Measurements from ENCODE around the gene TOX2. TPM values are rescaled to one million over a fixed set of nuclear protein-coding genes. Genes with fewer than 3 reads are reported as not detected.

The TOX2 gene
- total RNA-seq, 1 experiment from 2014 or later: 117 TPM

- H3K36me3 ChIP-seq (ENCODE audit: insufficient read depth, low read length, poor library complexity, severe bottlenecking): no peaks in the 10 kb centered on the region
- BruUV-seq (replicated peaks): no TSS peak
- intact Hi-C loops (cut with micrococcal nuclease; ENCODE audit: unreplicated experiment): no loop called here
- H3K27me3 ChIP-seq (replicated peaks; ENCODE audit: insufficient read depth, low read depth, low read length, poor library complexity): no peaks in the 10 kb centered on the region
- TF ChIP-seq CTCF (conservative IDR thresholded peaks at IDR 0.05; ENCODE audit: low read depth, low read length) (no peak), EZH2 (IDR thresholded peaks at IDR 0.05; ENCODE audit: borderline replicate concordance, low read depth, low read length, poor library complexity, severe bottlenecking) (no peak)
- no peak for DNase-seq (ENCODE audit: low spot score)
- no peak overlapping the region for H3K4me3 ChIP-seq (ENCODE audit: low read depth, low read length, poor library complexity, severe bottlenecking)
- peaks cover 7% of the 10 kb centered on the region for H3K9me3 ChIP-seq (ENCODE audit: low read depth, low read length, poor library complexity, severe bottlenecking)
- no peak overlapping the region for H3K27ac ChIP-seq (ENCODE audit: low read depth, low read length, poor library complexity, severe bottlenecking)
- ChIA-PET POLR2A (ENCODE audit: low non-redundant PET) (no interaction called here), CTCF (no interaction called here)
- no peaks in the 10 kb centered on the region for H3K4me1 ChIP-seq (ENCODE audit: insufficient read depth, low read length, poor library complexity, severe bottlenecking)
Measured at GRCh38 chr20:43904827-43905177, 9.8 kb upstream of the TOX2 start.

GRCh38 chr20:43906505-43907034 is 8.1 kb upstream of the TOX2 start:
- H3K4me1 ChIP-seq (ENCODE audit: insufficient read depth, low read length, poor library complexity, severe bottlenecking): no peaks in the 10 kb centered on the region
- DNase-seq (ENCODE audit: low spot score): no peak
- no peaks in the 10 kb centered on the region for H3K36me3 ChIP-seq (ENCODE audit: insufficient read depth, low read length, poor library complexity, severe bottlenecking)
- no TSS peak for BruUV-seq (replicated peaks)
- peaks cover 7% of the 10 kb centered on the region for H3K9me3 ChIP-seq (ENCODE audit: low read depth, low read length, poor library complexity, severe bottlenecking)
- H3K4me3 ChIP-seq (ENCODE audit: low read depth, low read length, poor library complexity, severe bottlenecking): no peak overlapping the region
- POLR2A ChIA-PET (ENCODE audit: low non-redundant PET): no interaction called here
- TF ChIP-seq EZH2 (IDR thresholded peaks at IDR 0.05; ENCODE audit: borderline replicate concordance, low read depth, low read length, poor library complexity, severe bottlenecking) (no peak), CTCF (conservative IDR thresholded peaks at IDR 0.05; ENCODE audit: low read depth, low read length) (no peak)
- H3K27ac ChIP-seq (ENCODE audit: low read depth, low read length, poor library complexity, severe bottlenecking): no peak overlapping the region
- CTCF ChIA-PET: no interaction called here
- no peaks in the 10 kb centered on the region for H3K27me3 ChIP-seq (replicated peaks; ENCODE audit: insufficient read depth, low read depth, low read length, poor library complexity)
- intact Hi-C loops (cut with micrococcal nuclease; ENCODE audit: unreplicated experiment): no loop called here

GRCh38 chr20:43909211-43909610 is 5.4 kb upstream of the TOX2 start:
- POLR2A ChIA-PET (ENCODE audit: low non-redundant PET): no interaction called here
- Histone ChIP-seq H3K27me3 (replicated peaks; ENCODE audit: insufficient read depth, low read depth, low read length, poor library complexity) (no peaks in the 10 kb centered on the region), H3K27ac (ENCODE audit: low read depth, low read length, poor library complexity, severe bottlenecking) (no peak overlapping the region), H3K9me3 (ENCODE audit: low read depth, low read length, poor library complexity, severe bottlenecking) (peaks cover 23% of the 10 kb centered on the region), H3K4me3 (ENCODE audit: low read depth, low read length, poor library complexity, severe bottlenecking) (no peak overlapping the region), H3K36me3 (ENCODE audit: insufficient read depth, low read length, poor library complexity, severe bottlenecking) (no peaks in the 10 kb centered on the region), H3K4me1 (ENCODE audit: insufficient read depth, low read length, poor library complexity, severe bottlenecking) (peaks cover 3% of the 10 kb centered on the region)
- BruUV-seq (replicated peaks): no TSS peak
- no peak for DNase-seq (ENCODE audit: low spot score)
- CTCF ChIA-PET: no interaction called here
- TF ChIP-seq EZH2 (IDR thresholded peaks at IDR 0.05; ENCODE audit: borderline replicate concordance, low read depth, low read length, poor library complexity, severe bottlenecking): no peak
- no peak for TF ChIP-seq CTCF (conservative IDR thresholded peaks at IDR 0.05; ENCODE audit: low read depth, low read length)
- intact Hi-C loops (cut with micrococcal nuclease; ENCODE audit: unreplicated experiment): no loop called here

All from A673 (cell line).